KBM-7 (cell line): ENCODE measurements around the gene STMN3.

Experiments
- DNase-seq: peaks from one replicate; pipeline ENCODE4 v3.0.0-alpha.2; 2015
- in situ Hi-C: fragments of 300-500 bp; cut with MboI; formaldehyde crosslinking; loops from 2 replicates; pipeline ENCODE4 v1.14.3; 2020; ENCODE audit warnings: low sequenced_read_pairs, low pct_unique_long_range_greater_than_20kb, mixed read lengths

Gene STMN3

GRCh38 chr20:63693083-63693732 lies 40.0 kb upstream of the STMN3 start:
- in situ Hi-C loops: no loop called here
- no peak for DNase-seq

GRCh38 chr20:63692436-63693082 lies 39.3 kb upstream of the STMN3 start:
- in situ Hi-C loops: no loop called here
- DNase-seq: no peak

GRCh38 chr20:63691711-63692435 lies 38.6 kb upstream of the STMN3 start:
- in situ Hi-C loops: no loop called here
- DNase-seq: no peak

GRCh38 chr20:63690898-63691710 lies 37.9 kb upstream of the STMN3 start:
- in situ Hi-C loops: no loop called here
- DNase-seq: no peak

- no peak for DNase-seq
- in situ Hi-C loops: no loop called here
These were observed 37.0 kb upstream of the STMN3 start for GRCh38 chr20:63690003-63690897.

- in situ Hi-C loops: no loop called here
- DNase-seq: no peak
These were observed 36.1 kb upstream of the STMN3 start for GRCh38 chr20:63689046-63690002.

GRCh38 chr20:63688228-63689045 lies 35.2 kb upstream of the STMN3 start:
- DNase-seq: no peak
- in situ Hi-C loops: no loop called here

GRCh38 chr20:63687419-63688178 lies 34.4 kb upstream of the STMN3 start:
- no peak for DNase-seq
- in situ Hi-C loops: no loop called here

- DNase-seq: no peak
- in situ Hi-C loops: no loop called here
These were observed 33.5 kb upstream of the STMN3 start for GRCh38 chr20:63686492-63687321.

GRCh38 chr20:63686094-63686491 lies 32.9 kb upstream of the STMN3 start:
- no peak for DNase-seq
- in situ Hi-C loops: no loop called here

- in situ Hi-C loops: no loop called here
These were observed 32.2 kb upstream of the STMN3 start for GRCh38 chr20:63685269-63686026.

GRCh38 chr20:63682384-63683139 lies 29.3 kb upstream of the STMN3 start:
- no peak for DNase-seq
- in situ Hi-C loops: no loop called here

More at GRCh38 chr20:63685269-63686026, 32.2 kb upstream of the STMN3 start:
- no peak for DNase-seq

- no peak for DNase-seq
- in situ Hi-C loops: no loop called here
These were observed 28.5 kb upstream of the STMN3 start for GRCh38 chr20:63681609-63682142.
